Measurements from ENCODE around the gene AP1G2. TPM values are rescaled to one million over a fixed set of nuclear protein-coding genes. Genes with fewer than 3 reads are reported as not detected.
A peak's percentile ranks its signal among the peaks of the same experiment; 100 is the strongest.

Gene AP1G2
- total RNA-seq, 2 donors from 2014 or later = 6.6 to 18.8 TPM

GRCh38 chr14:23558346-23559009, 9.1 kb downstream of the AP1G2 start:
- H3K27ac ChIP-seq = no peak overlapping the region
- peaks cover 10% of the 10 kb centered on the region for H3K36me3 ChIP-seq
- H3K9me3 ChIP-seq = no peaks in the 10 kb centered on the region
- no peak overlapping the region for H3K4me3 ChIP-seq
- H3K27me3 ChIP-seq = no peaks in the 10 kb centered on the region
- no peak for TF ChIP-seq CTCF (IDR thresholded peaks at IDR 0.05)
- H3K4me1 ChIP-seq = peaks cover 0 to 21% of the 10 kb centered on the region in 2 donors
- DNase-seq (ENCODE audit: low spot score) = no peak

- H3K27ac ChIP-seq = no peak overlapping the region
- H3K27me3 ChIP-seq = no peaks in the 10 kb centered on the region
- DNase-seq (ENCODE audit: low spot score) = no peak
- peaks cover 0 to 21% of the 10 kb centered on the region in 2 donors for H3K4me1 ChIP-seq
- no peak overlapping the region for H3K4me3 ChIP-seq
- H3K36me3 ChIP-seq = peaks cover 10% of the 10 kb centered on the region
- TF ChIP-seq CTCF (IDR thresholded peaks at IDR 0.05) = no peak
- H3K9me3 ChIP-seq = no peaks in the 10 kb centered on the region
Measured at GRCh38 chr14:23557946-23558345, 9.6 kb downstream of the AP1G2 start.

- H3K36me3 ChIP-seq = peaks cover 10% of the 10 kb centered on the region
- peaks cover 0 to 21% of the 10 kb centered on the region in 2 donors for H3K4me1 ChIP-seq
- no peak overlapping the region for H3K27ac ChIP-seq
- no peaks in the 10 kb centered on the region for H3K27me3 ChIP-seq
- no peak for TF ChIP-seq CTCF (IDR thresholded peaks at IDR 0.05)
- H3K9me3 ChIP-seq = no peaks in the 10 kb centered on the region
- H3K4me3 ChIP-seq = no peak overlapping the region
- no peak for DNase-seq (ENCODE audit: low spot score)
Measured at GRCh38 chr14:23557521-23557920, 10.1 kb downstream of the AP1G2 start.

- Histone ChIP-seq H3K4me3 (peak overlapping the region; percentile 73 to 82), H3K9me3 (no peaks in the 10 kb centered on the region), H3K27ac (peak overlapping the region; percentile 96 to 98), H3K36me3 (peaks cover 10% of the 10 kb centered on the region), H3K4me1 (peaks cover 0 to 23% of the 10 kb centered on the region in 2 donors), H3K27me3 (no peaks in the 10 kb centered on the region)
- no peak for DNase-seq (ENCODE audit: low spot score)
- TF ChIP-seq CTCF (IDR thresholded peaks at IDR 0.05) = no peak
Measured at GRCh38 chr14:23556700-23557440, 10.7 kb downstream of the AP1G2 start.

GRCh38 chr14:23555882-23556699, 11.5 kb downstream of the AP1G2 start, which contains the start of gene THTPA:
TSS of gene THTPA (plus strand) at chr14:23556271. CDS start at chr14:23556758, 487 bp downstream.
- peak; percentile 97 for DNase-seq (ENCODE audit: low spot score)
- H3K4me1 ChIP-seq = peaks cover 0 to 26% of the 10 kb centered on the region in 2 donors
- H3K27me3 ChIP-seq = no peaks in the 10 kb centered on the region
- H3K9me3 ChIP-seq = no peaks in the 10 kb centered on the region
- H3K36me3 ChIP-seq = peaks cover 10% of the 10 kb centered on the region
- peak within 1 kb of the TSS; percentile 96 to 98 for H3K27ac ChIP-seq
- TF ChIP-seq CTCF (IDR thresholded peaks at IDR 0.05) = no peak
- H3K4me3 ChIP-seq = peak within 1 kb of the TSS; percentile 73 to 82
